Measurements from ENCODE around the gene OBSCN. TPM values are rescaled to one million over a fixed set of nuclear protein-coding genes. Genes with fewer than 3 reads are reported as not detected.

Gene OBSCN
- total RNA-seq, 1 experiment from 2014 or later, result 10.5 TPM

- BruUV-seq (replicated peaks), result no TSS peak
- TF ChIP-seq TCF7L2 (IDR thresholded peaks at IDR 0.05; ENCODE audit: low read depth, low read length) (no peak), SIN3A (IDR thresholded peaks at IDR 0.05; ENCODE audit: borderline replicate concordance, insufficient read depth, low read depth, low read length) (no peak), REST (IDR thresholded peaks at IDR 0.05; ENCODE audit: insufficient read depth in 1 of 2, low read depth in 2 of 2, low read length in 1 of 2) (no peak), POLR2AphosphoS5 (IDR thresholded peaks at IDR 0.05; ENCODE audit: low read depth, low read length) (no peak)
- TF ChIP-seq, protein P1, sequence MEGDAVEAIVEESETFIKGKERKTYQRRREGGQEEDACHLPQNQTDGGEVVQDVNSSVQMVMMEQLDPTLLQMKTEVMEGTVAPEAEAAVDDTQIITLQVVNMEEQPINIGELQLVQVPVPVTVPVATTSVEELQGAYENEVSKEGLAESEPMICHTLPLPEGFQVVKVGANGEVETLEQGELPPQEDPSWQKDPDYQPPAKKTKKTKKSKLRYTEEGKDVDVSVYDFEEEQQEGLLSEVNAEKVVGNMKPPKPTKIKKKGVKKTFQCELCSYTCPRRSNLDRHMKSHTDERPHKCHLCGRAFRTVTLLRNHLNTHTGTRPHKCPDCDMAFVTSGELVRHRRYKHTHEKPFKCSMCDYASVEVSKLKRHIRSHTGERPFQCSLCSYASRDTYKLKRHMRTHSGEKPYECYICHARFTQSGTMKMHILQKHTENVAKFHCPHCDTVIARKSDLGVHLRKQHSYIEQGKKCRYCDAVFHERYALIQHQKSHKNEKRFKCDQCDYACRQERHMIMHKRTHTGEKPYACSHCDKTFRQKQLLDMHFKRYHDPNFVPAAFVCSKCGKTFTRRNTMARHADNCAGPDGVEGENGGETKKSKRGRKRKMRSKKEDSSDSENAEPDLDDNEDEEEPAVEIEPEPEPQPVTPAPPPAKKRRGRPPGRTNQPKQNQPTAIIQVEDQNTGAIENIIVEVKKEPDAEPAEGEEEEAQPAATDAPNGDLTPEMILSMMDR (IDR thresholded peaks at IDR 0.05), result no peak
- no peaks in the 10 kb centered on the region for H3K9me3 ChIP-seq (ENCODE audit: control insufficient read depth, insufficient read depth, low read depth, low read length)
- intact Hi-C loops (cut with micrococcal nuclease; ENCODE audit: unreplicated experiment), result no loop called here
- H3K27me3 ChIP-seq (ENCODE audit: control insufficient read depth, insufficient read depth, low read length), result no peaks in the 10 kb centered on the region
- H3K4me1 ChIP-seq (ENCODE audit: control insufficient read depth, insufficient read depth, low read length), result peaks cover 20% of the 10 kb centered on the region
- POLR2A ChIA-PET, result no interaction called here
- ATAC-seq (no peak), DNase-seq (ENCODE audit: low read depth, low spot score) (no peak)
- CTCF ChIA-PET, result no interaction called here
- in situ Hi-C loops (cut with HindIII; ENCODE audit: low pct_unique_long_range_greater_than_20kb, low sequenced_read_pairs), result no loop called here
- peaks cover under 1% of the 10 kb centered on the region; the same call in 1 of the 2 replicates for H3K36me3 ChIP-seq (ENCODE audit: control insufficient read depth, insufficient read depth, low read length)
- H3K4me3 ChIP-seq (ENCODE audit: low read depth in 2 of 2, low read length in 2 of 2), result peak overlapping the region; percentile 90 to 93
- H3K27ac ChIP-seq (ENCODE audit: low read length), result peak overlapping the region; percentile 93
These were observed 198.1 kb downstream of the OBSCN start for GRCh38 chr1:228405979-228406228.

GRCh38 chr1:228407106-228408040, 199.5 kb downstream of the OBSCN start:
- in situ Hi-C loops (cut with HindIII; ENCODE audit: low pct_unique_long_range_greater_than_20kb, low sequenced_read_pairs) (no loop called here), intact Hi-C loops (cut with micrococcal nuclease; ENCODE audit: unreplicated experiment) (no loop called here)
- H3K4me3 ChIP-seq (ENCODE audit: low read depth in 2 of 2, low read length in 2 of 2), result peak overlapping the region; percentile 89 to 90
- H3K27me3 ChIP-seq (ENCODE audit: control insufficient read depth, insufficient read depth, low read length), result no peaks in the 10 kb centered on the region
- ChIA-PET CTCF (interaction anchor here (0.6 to 0.7 kb wide), 3 partner anchors 194 to 408 kb away, joined by 3 to 6 read pairs (median 6); no protein-coding TSS in a partner anchor), POLR2A (interaction anchor here (0.6 kb wide), 2 partner anchors 13 to 129 kb away, joined by 17 to 18 read pairs; no protein-coding TSS in a partner anchor)
- H3K27ac ChIP-seq (ENCODE audit: low read length), result peak overlapping the region; percentile 91
- H3K4me1 ChIP-seq (ENCODE audit: control insufficient read depth, insufficient read depth, low read length), result peaks cover 20% of the 10 kb centered on the region
- peaks cover 4% of the 10 kb centered on the region; the same call in 1 of the 2 replicates for H3K36me3 ChIP-seq (ENCODE audit: control insufficient read depth, insufficient read depth, low read length)
- H3K9me3 ChIP-seq (ENCODE audit: control insufficient read depth, insufficient read depth, low read depth, low read length), result no peaks in the 10 kb centered on the region
- BruUV-seq (replicated peaks), result TSS peak; percentile 84
- ATAC-seq (peak; percentile 74), DNase-seq (ENCODE audit: low read depth, low spot score) (no peak)
- TF ChIP-seq, protein P1 (IDR thresholded peaks at IDR 0.05), result no peak
- TF ChIP-seq POLR2AphosphoS5 (IDR thresholded peaks at IDR 0.05; ENCODE audit: low read depth, low read length) (no peak), REST (IDR thresholded peaks at IDR 0.05; ENCODE audit: insufficient read depth in 1 of 2, low read depth in 2 of 2, low read length in 1 of 2) (no peak), TCF7L2 (IDR thresholded peaks at IDR 0.05; ENCODE audit: low read depth, low read length) (no peak), SIN3A (IDR thresholded peaks at IDR 0.05; ENCODE audit: borderline replicate concordance, insufficient read depth, low read depth, low read length) (no peak)
